H1 (cell line): ENCODE data around the gene CTDP1. TPM values are rescaled to one million over a fixed set of nuclear protein-coding genes. Genes with fewer than 3 reads are reported as not detected.

Experiments used
- CTCF ChIA-PET: fragments of 300-600 bp; sonication (Branson Sonifier 250); formaldehyde crosslinking; loops from one replicate; lab custom pipeline; 2021; ENCODE audit not compliant: partially characterized antibody; lab: Charles Lee
- POLR2A ChIA-PET: fragments of 300-600 bp; sonication (Branson Sonifier 250); formaldehyde crosslinking; loops from one replicate; lab custom pipeline; 2021; ENCODE audit warnings: inconsistent platforms; ENCODE audit not compliant: partially characterized antibody; lab: Charles Lee
- DNase-seq, 2 experiments: peaks; one replicate each; pipeline versions ENCODE4 v3.0.0 to v3.0.0-alpha.2; 2010 to 2022; ENCODE audit warnings: low spot score in 2 of 2, low read depth in 1 of 2, mixed read lengths in 1 of 2
- FAIRE-seq: peaks from 2 replicates; lab custom pipeline; 2011; peaks lifted over from hg19 to GRCh38; lab: Jason Lieb, UNC
- H2AFZ ChIP-seq: 2 replicates; pipeline ENCODE4 v1.8.1; 2012; ENCODE audit warnings: low read length, inconsistent platforms
- H2AK5ac ChIP-seq: 2 replicates; pipeline ENCODE4 v1.6.1; 2013; ENCODE audit warnings: low read depth, low read length
- H2BK120ac ChIP-seq: replicated peaks from 2 replicates; pipeline ENCODE3; 2013; ENCODE audit warnings: low read depth, low read length, inconsistent platforms
- H2BK12ac ChIP-seq: 2 replicates; pipeline ENCODE4 v1.6.1; 2013; ENCODE audit warnings: low read depth, low read length
- H2BK15ac ChIP-seq: 2 replicates; pipeline ENCODE4 v1.6.1; 2013; ENCODE audit warnings: low read length
- H2BK20ac ChIP-seq: 2 replicates; pipeline ENCODE4 v1.6.1; 2013; ENCODE audit warnings: low read length
- H2BK5ac ChIP-seq: 2 replicates; pipeline ENCODE4 v1.6.1; 2013; ENCODE audit warnings: low read depth, low read length
- H3K14ac ChIP-seq: 2 replicates; pipeline ENCODE4 v1.6.1; 2013; ENCODE audit warnings: inconsistent platforms; ENCODE audit not compliant: insufficient read length
- H3K18ac ChIP-seq: 2 replicates; pipeline ENCODE4 v1.6.1; 2013; ENCODE audit warnings: low read length; ENCODE audit errors: extremely low read depth
- H3K23ac ChIP-seq: 2 replicates; pipeline ENCODE4 v1.6.1; 2013; ENCODE audit warnings: inconsistent platforms; ENCODE audit not compliant: insufficient read length
- H3K23me2 ChIP-seq: 2 replicates; pipeline ENCODE4 v1.6.1; 2013; ENCODE audit warnings: low read depth, low read length
- H3K27ac ChIP-seq: 2 replicates; pipeline ENCODE4 v1.6.1; 2011; ENCODE audit warnings: low read depth, low read length, inconsistent platforms
- H3K27me3 ChIP-seq, 4 experiments: replicated peaks in 1 of 4; 1 replicate in 1 of 4; 2 replicates in 3 of 4; pipeline versions ENCODE4 v1.6.1 to v1.8.1; 2011 to 2013; ENCODE audit warnings: low read length in 3 of 4, mild to moderate bottlenecking in 3 of 4, inconsistent platforms in 2 of 4, mixed read lengths in 2 of 4, moderate library complexity in 1 of 4; ENCODE audit not compliant: control insufficient read depth in 3 of 4, insufficient read depth in 3 of 4; ENCODE audit errors: extremely low read depth in 1 of 4
- H3K36me3 ChIP-seq, 4 experiments: 2 replicates each; pipeline versions ENCODE4 v1.6.1 to v1.8.1; 2011 to 2013; ENCODE audit warnings: mild to moderate bottlenecking in 4 of 4, low read length in 3 of 4, moderate library complexity in 2 of 4, control low read depth in 1 of 4, inconsistent platforms in 1 of 4; ENCODE audit not compliant: insufficient read depth in 4 of 4, control insufficient read depth in 2 of 4
- H3K4ac ChIP-seq: replicated peaks from 2 replicates; pipeline ENCODE3; 2013; ENCODE audit warnings: low read length, low read depth, mixed read lengths, inconsistent platforms; ENCODE audit not compliant: insufficient read length
- H3K4me1 ChIP-seq, 4 experiments: replicated peaks in 1 of 4; 1 replicate in 1 of 4; 2 replicates in 3 of 4; pipeline versions ENCODE4 v1.6.1 to v1.8.1; 2011 to 2013; ENCODE audit warnings: low read length in 3 of 4, inconsistent platforms in 2 of 4, mixed read lengths in 1 of 4; ENCODE audit not compliant: insufficient read depth in 4 of 4, control insufficient read depth in 3 of 4
- H3K4me2 ChIP-seq, 2 experiments: 2 replicates each; pipeline versions ENCODE4 v1.6.1 to v1.8.1; 2011 to 2013; ENCODE audit warnings: low read depth in 2 of 2, low read length in 2 of 2, control low read depth in 1 of 2, inconsistent platforms in 1 of 2, mild to moderate bottlenecking in 1 of 2; ENCODE audit not compliant: insufficient read depth in 1 of 2
- H3K4me3 ChIP-seq, 4 experiments: fragments of 200-600, 300-600 bp in 1 of 4; sonication (generic), shearing (Covaris generic), sonication (Bioruptor Twin) in 1 of 4; 2 replicates each; pipeline versions ENCODE4 v1.5.1 to v1.8.1; 2011 to 2016; ENCODE audit warnings: low read length in 4 of 4, low read depth in 3 of 4, control low read depth in 2 of 4, inconsistent platforms in 2 of 4, mild to moderate bottlenecking in 2 of 4, mixed read lengths in 1 of 4, moderate library complexity in 1 of 4; ENCODE audit not compliant: insufficient read depth in 2 of 4; ENCODE audit errors: extremely low read depth in 1 of 4
- H3K56ac ChIP-seq: replicated peaks from 2 replicates; pipeline ENCODE3; 2013; ENCODE audit warnings: low read depth, mild to moderate bottlenecking, mixed read lengths, low read length, inconsistent platforms; ENCODE audit not compliant: insufficient read length
- H3K79me1 ChIP-seq: 2 replicates; pipeline ENCODE4 v1.6.1; 2013; ENCODE audit warnings: low read depth, low read length, control low read depth
- H3K79me2 ChIP-seq, 2 experiments: 2 replicates each; pipeline versions ENCODE4 v1.6.1 to v1.8.1; 2012 to 2013; ENCODE audit warnings: low read length in 2 of 2, mild to moderate bottlenecking in 2 of 2, inconsistent platforms in 1 of 2; ENCODE audit not compliant: insufficient read depth in 2 of 2, control insufficient read depth in 1 of 2
- H3K9ac ChIP-seq, 4 experiments: replicated peaks in 1 of 4; 1 replicate in 1 of 4; 2 replicates in 3 of 4; pipeline versions ENCODE4 v1.6.1 to v1.8.1; 2011 to 2013; ENCODE audit warnings: low read depth in 3 of 4, low read length in 3 of 4, control low read depth in 2 of 4, mild to moderate bottlenecking in 2 of 4, moderate library complexity in 2 of 4, inconsistent platforms in 1 of 4; ENCODE audit errors: extremely low read depth in 1 of 4
- H3K9me3 ChIP-seq, 2 experiments: 2 replicates each; pipeline versions ENCODE4 v1.6.1 to v1.8.1; 2012 to 2013; ENCODE audit warnings: mild to moderate bottlenecking in 2 of 2, moderate library complexity in 2 of 2, control low read depth in 1 of 2, inconsistent platforms in 1 of 2, low read depth in 1 of 2, low read length in 1 of 2, mixed read lengths in 1 of 2; ENCODE audit not compliant: insufficient read depth in 2 of 2
- H4K20me1 ChIP-seq, 2 experiments: replicated peaks in 1 of 2; 2 replicates each; pipeline versions ENCODE3 to v1.8.1; 2011 to 2013; ENCODE audit warnings: inconsistent platforms in 2 of 2, low read length in 2 of 2, mild to moderate bottlenecking in 1 of 2; ENCODE audit not compliant: insufficient read depth in 2 of 2, control insufficient read depth in 1 of 2
- H4K5ac ChIP-seq: 2 replicates; pipeline ENCODE4 v1.6.1; 2013; ENCODE audit warnings: low read length, low read depth, mixed read lengths, inconsistent platforms; ENCODE audit not compliant: insufficient read length
- H4K8ac ChIP-seq: 2 replicates; pipeline ENCODE4 v1.8.0; 2013; ENCODE audit warnings: mild to moderate bottlenecking, moderate library complexity, low read length, inconsistent platforms; ENCODE audit not compliant: insufficient read depth; ENCODE audit errors: extremely low read depth
- H4K91ac ChIP-seq: replicated peaks from 2 replicates; pipeline ENCODE3; 2013; ENCODE audit warnings: low read length, mixed read lengths, inconsistent platforms; ENCODE audit not compliant: insufficient read length
- NRF1 ChIP-seq: IDR thresholded peaks from 2 replicates; pipeline ENCODE4 v1.6.1; 2011; ENCODE audit warnings: mild to moderate bottlenecking, low read depth, low read length, improper control_type of control experiment
- PHF8 ChIP-seq: fragments of 200-600 bp; sonication (generic); conservative IDR thresholded peaks from 2 replicates; pipeline ENCODE4 v1.7.1; 2012; ENCODE audit warnings: low read depth, mild to moderate bottlenecking, inconsistent platforms, low read length, moderate library complexity
- TEAD4 ChIP-seq: IDR thresholded peaks from 2 replicates; pipeline ENCODE4 v1.6.1; 2012; ENCODE audit warnings: low read depth, low read length, inconsistent platforms, mixed read lengths
- WGBS, 2 experiments: shearing (Covaris generic) in 1 of 2; methylation state at CpG; one replicate each; pipeline versions ENCODE4 v1.1.6 to v1.1.7; 2013 to 2015; ENCODE audit warnings: low lambda C conversion rate in 2 of 2, mixed read lengths in 2 of 2, inconsistent platforms in 1 of 2, low coverage in 1 of 2, missing lambda C conversion rate in 1 of 2; ENCODE audit not compliant: insufficient replicate concordance in 2 of 2, insufficient coverage in 1 of 2, insufficient read length in 1 of 2; ENCODE audit errors: extremely low coverage in 1 of 2, missing lambda C conversion rate in 1 of 2; 5-methylcytosine and 5-hydroxymethylcytosine counted together
- polyA plus RNA-seq, 7 experiments: library from polyadenylated mRNA; depleted of rRNA in 3 of 7; stranded (reverse) in 5 of 7; unstranded in 2 of 7; fragments of >200 nt in 5 of 7; fragments of 200-250 nt in 2 of 7; gene quantifications; 1 replicate in 5 of 7; 2 replicates in 1 of 7; 4 replicates in 1 of 7; pipeline versions ENCODE4 v1.2.1 to v1.2.3, GENCODE V29; 2011 to 2013; ENCODE audit warnings: missing spikeins in 2 of 7, mixed read lengths in 2 of 7
- total RNA-seq: library from RNA; stranded (reverse); fragmentation: NEBNext Ultra II Directional; extraction: Animal tissue kit (Norgen Biotek cat#: 25700); gene quantifications from 2 replicates; pipeline ENCODE4 v1.2.1, GENCODE V29; 2021

The CTDP1 gene
- total and polyA plus RNA-seq, 2 of the 8 experiments (the other 6 are each of a cell fraction or from before 2014, with no cell fraction given) = 16.6 to 37.0 TPM

DNA sequence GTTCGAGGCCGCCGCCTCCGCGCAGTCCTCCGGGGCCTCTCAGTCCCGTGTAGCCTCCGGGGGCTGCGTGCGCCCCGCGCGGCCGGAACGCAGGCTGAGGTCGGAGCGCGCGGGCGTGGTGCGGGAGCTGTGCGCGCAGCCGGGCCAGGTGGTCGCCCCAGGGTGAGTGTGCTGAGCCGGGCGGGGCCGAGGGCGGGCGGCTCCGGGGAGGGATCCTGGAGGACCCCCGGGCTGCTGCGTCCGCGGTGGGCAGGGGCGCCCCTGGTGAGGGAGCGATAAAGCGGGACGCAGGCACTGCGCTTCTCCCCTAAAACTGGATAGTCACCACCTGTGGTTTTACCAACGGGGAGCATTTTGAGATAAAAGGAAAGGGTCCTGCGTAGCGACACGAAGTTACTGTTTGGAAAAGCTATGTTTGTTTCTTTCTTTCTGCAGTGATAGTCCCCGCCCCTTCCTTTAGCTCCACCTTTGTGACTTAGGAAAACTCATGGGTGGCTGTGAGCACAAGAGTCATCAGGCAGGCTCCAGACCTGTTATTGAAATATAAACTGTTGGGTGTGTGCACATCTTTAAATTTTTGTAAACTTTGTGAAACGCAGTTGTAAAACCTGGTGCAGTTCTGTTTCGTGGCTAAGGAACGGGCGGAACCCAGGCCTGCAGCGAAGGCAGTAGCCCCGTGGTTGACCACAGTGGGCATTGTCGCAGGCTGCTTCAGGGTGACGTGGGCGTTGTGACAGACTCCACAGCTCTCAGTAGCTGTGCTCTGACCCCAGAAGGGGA is 687 bp downstream of the CTDP1 start:
- Histone ChIP-seq H2BK120ac (no peak overlapping the region), H2BK12ac (no peak overlapping the region), H3K18ac (no peak overlapping the region), H3K4me1 (peaks cover 6 to 14% (median 9%) of the 10 kb centered on the region in 4 experiments; a peak in 6 of 7 replicates), H2BK5ac (no peak overlapping the region), H3K14ac (no peak overlapping the region), H3K9me3 (no peaks in the 10 kb centered on the region), H3K23me2 (peaks cover 6% of the 10 kb centered on the region; the same call in 1 of the 2 replicates), H2AK5ac (no peak overlapping the region), H3K4me2 (peak overlapping the region; percentile 78 to 88), H3K79me1 (peaks cover 33% of the 10 kb centered on the region), H3K9ac (peak overlapping the region; percentile 69 to 91 (median 84)), H2BK15ac (no peak overlapping the region), H3K4me3 (peak overlapping the region; percentile 66 to 95 (median 84)), H3K23ac (no peak overlapping the region), H4K91ac (no peak overlapping the region), H3K4ac (no peak overlapping the region), H3K56ac (no peak overlapping the region), H4K5ac (no peak overlapping the region), H3K36me3 (peaks cover 0 to 11% (median under 1%) of the 10 kb centered on the region in 4 experiments; a peak in 4 of 8 replicates), H3K27ac (peak overlapping the region; percentile 99), H2BK20ac (no peak overlapping the region), H4K8ac (peak overlapping the region; percentile 100; the same call in 1 of the 2 replicates), H2AFZ (no peak overlapping the region), H3K79me2 (peaks cover 42 to 63% of the 10 kb centered on the region in 2 experiments), H4K20me1 (peaks cover 13 to 34% of the 10 kb centered on the region in 2 experiments), H3K27me3 (no peaks in the 10 kb centered on the region)
- POLR2A ChIA-PET = interaction anchor here (1.0 kb wide), 1 partner anchor 9 kb away, joined by 3 read pairs; no protein-coding TSS in a partner anchor
- CTCF ChIA-PET = interaction anchor here (1.0 kb wide), 1 partner anchor 262 kb away, joined by 3 read pairs; no protein-coding TSS in a partner anchor
- 18% methylated on average over 40 of the region's 54 CpGs; no CpG with 5 or more reads in 1 of the 2 experiments for WGBS, 2 experiments
- TF ChIP-seq NRF1 = no peak
- TF ChIP-seq PHF8 = 0 out of 2 replicates have a peak, but pooled peaks have one; percentile 37
- 0 out of 2 replicates have a peak, but pooled peaks have one; percentile 45 for TF ChIP-seq TEAD4
- FAIRE-seq (no peak), DNase-seq (peak in 1 of 2 experiments; percentile 55)
